ENCODE data around the gene CCDC148. TPM values are rescaled to one million over a fixed set of nuclear protein-coding genes. Genes with fewer than 3 reads are reported as not detected.

Gene CCDC148
- total RNA-seq, 1 donor from 2014 or later: 9.3 TPM

- no peaks in the 10 kb centered on the region for H3K36me3 Mint-ChIP-seq
- peaks cover 4% of the 10 kb centered on the region for H3K9me3 Mint-ChIP-seq
- H3K4me3 Mint-ChIP-seq: no peak overlapping the region
- H3K36me3 ChIP-seq: no peaks in the 10 kb centered on the region
- H3K4me2 ChIP-seq: no peak overlapping the region
- H3K27ac ChIP-seq: no peak overlapping the region
- no peaks in the 10 kb centered on the region for H4K20me1 ChIP-seq (ENCODE audit: low read depth)
- no peak overlapping the region for H3K4me3 ChIP-seq
- H3K4me1 Mint-ChIP-seq: no peaks in the 10 kb centered on the region
- TF ChIP-seq EZH2phosphoT487 (IDR thresholded peaks at IDR 0.05) (no peak), EZH2 (IDR thresholded peaks at IDR 0.05) (no peak), CTCF (IDR thresholded peaks at IDR 0.05) (no peak)
- H3K4me1 ChIP-seq: peaks cover 10% of the 10 kb centered on the region
- H3K9me3 ChIP-seq (ENCODE audit: low read depth): no peaks in the 10 kb centered on the region
- no peak overlapping the region for H3K9ac ChIP-seq
- no peak overlapping the region for H3K27ac Mint-ChIP-seq
- no peaks in the 10 kb centered on the region for H3F3A ChIP-seq (ENCODE audit: low read depth)
- H3K27me3 ChIP-seq: no peaks in the 10 kb centered on the region
- no peak for DNase-seq (ENCODE audit: low spot score)
- H3K79me2 ChIP-seq (ENCODE audit: low read depth): no peaks in the 10 kb centered on the region
- no peak overlapping the region for H2AFZ ChIP-seq (replicated peaks)
- H3K27me3 Mint-ChIP-seq (ENCODE audit: insufficient read depth, low read depth): no peaks in the 10 kb centered on the region
Observed at GRCh38 chr2:158142568-158143332, 313.8 kb downstream of the CCDC148 start.

GRCh38 chr2:158142165-158142564 is 314.4 kb downstream of the CCDC148 start:
- Mint-ChIP-seq H3K27me3 (ENCODE audit: insufficient read depth, low read depth) (no peaks in the 10 kb centered on the region), H3K27ac (no peak overlapping the region), H3K4me1 (no peaks in the 10 kb centered on the region), H3K4me3 (no peak overlapping the region), H3K9me3 (peaks cover 2% of the 10 kb centered on the region), H3K36me3 (no peaks in the 10 kb centered on the region)
- no peaks in the 10 kb centered on the region for H4K20me1 ChIP-seq (ENCODE audit: low read depth)
- peaks cover 10% of the 10 kb centered on the region for H3K4me1 ChIP-seq
- H3K9ac ChIP-seq: no peak overlapping the region
- no peaks in the 10 kb centered on the region for H3K27me3 ChIP-seq
- no peaks in the 10 kb centered on the region for H3K79me2 ChIP-seq (ENCODE audit: low read depth)
- H3K27ac ChIP-seq: no peak overlapping the region
- no peak overlapping the region for H2AFZ ChIP-seq (replicated peaks)
- no peaks in the 10 kb centered on the region for H3F3A ChIP-seq (ENCODE audit: low read depth)
- TF ChIP-seq EZH2phosphoT487 (IDR thresholded peaks at IDR 0.05) (no peak), CTCF (IDR thresholded peaks at IDR 0.05) (no peak), EZH2 (IDR thresholded peaks at IDR 0.05) (no peak)
- H3K36me3 ChIP-seq: no peaks in the 10 kb centered on the region
- no peak overlapping the region for H3K4me2 ChIP-seq
- no peaks in the 10 kb centered on the region for H3K9me3 ChIP-seq (ENCODE audit: low read depth)
- DNase-seq (ENCODE audit: low spot score): no peak
- H3K4me3 ChIP-seq: no peak overlapping the region

DNA sequence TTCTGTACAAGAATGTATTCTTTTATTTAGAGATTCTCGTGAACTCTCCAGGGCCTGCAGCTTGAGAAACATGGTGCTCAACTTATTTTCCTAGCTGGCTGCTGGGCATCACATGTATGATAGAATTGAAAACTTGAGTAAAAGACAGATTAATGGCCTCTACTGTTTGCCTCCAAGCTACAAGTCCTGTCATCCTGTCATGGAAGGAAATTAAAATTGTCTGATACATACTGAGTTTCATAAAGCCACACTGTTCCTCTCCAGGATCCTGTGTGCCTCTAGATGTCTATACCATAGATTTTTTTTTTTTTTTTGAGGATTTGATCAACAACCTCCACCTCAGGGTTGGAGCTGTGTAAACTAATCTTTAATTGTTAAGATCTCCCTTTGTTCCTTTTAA is 316.4 kb downstream of the CCDC148 start:
- Histone ChIP-seq H3K4me2 (no peak overlapping the region), H3K27ac (no peak overlapping the region), H3K9ac (no peak overlapping the region), H3F3A (ENCODE audit: low read depth) (no peaks in the 10 kb centered on the region), H3K9me3 (ENCODE audit: low read depth) (no peaks in the 10 kb centered on the region), H2AFZ (replicated peaks) (no peak overlapping the region), H3K4me1 (peaks cover 10% of the 10 kb centered on the region), H3K4me3 (no peak overlapping the region), H3K36me3 (no peaks in the 10 kb centered on the region), H4K20me1 (ENCODE audit: low read depth) (no peaks in the 10 kb centered on the region), H3K79me2 (ENCODE audit: low read depth) (no peaks in the 10 kb centered on the region), H3K27me3 (no peaks in the 10 kb centered on the region)
- DNase-seq (ENCODE audit: low spot score): no peak
- Mint-ChIP-seq H3K9me3 (peaks cover under 1% of the 10 kb centered on the region), H3K36me3 (no peaks in the 10 kb centered on the region), H3K4me1 (no peaks in the 10 kb centered on the region), H3K27me3 (ENCODE audit: insufficient read depth, low read depth) (no peaks in the 10 kb centered on the region), H3K4me3 (no peak overlapping the region), H3K27ac (no peak overlapping the region)
- no peak for TF ChIP-seq EZH2phosphoT487 (IDR thresholded peaks at IDR 0.05)
- TF ChIP-seq EZH2 (IDR thresholded peaks at IDR 0.05): no peak
- no peak for TF ChIP-seq CTCF (IDR thresholded peaks at IDR 0.05)

Measured in neural progenitor cell (in vitro differentiated cells).